ENCODE data around the gene BLVRB.
A peak's percentile ranks its signal among the peaks of the same experiment; 100 is the strongest.
"Not testable (repeated sequence)": the region's sequence is repeated elsewhere in the genome, so short reads cannot be mapped to it uniquely, and the experiment has no call there.

Gene BLVRB

DNA sequence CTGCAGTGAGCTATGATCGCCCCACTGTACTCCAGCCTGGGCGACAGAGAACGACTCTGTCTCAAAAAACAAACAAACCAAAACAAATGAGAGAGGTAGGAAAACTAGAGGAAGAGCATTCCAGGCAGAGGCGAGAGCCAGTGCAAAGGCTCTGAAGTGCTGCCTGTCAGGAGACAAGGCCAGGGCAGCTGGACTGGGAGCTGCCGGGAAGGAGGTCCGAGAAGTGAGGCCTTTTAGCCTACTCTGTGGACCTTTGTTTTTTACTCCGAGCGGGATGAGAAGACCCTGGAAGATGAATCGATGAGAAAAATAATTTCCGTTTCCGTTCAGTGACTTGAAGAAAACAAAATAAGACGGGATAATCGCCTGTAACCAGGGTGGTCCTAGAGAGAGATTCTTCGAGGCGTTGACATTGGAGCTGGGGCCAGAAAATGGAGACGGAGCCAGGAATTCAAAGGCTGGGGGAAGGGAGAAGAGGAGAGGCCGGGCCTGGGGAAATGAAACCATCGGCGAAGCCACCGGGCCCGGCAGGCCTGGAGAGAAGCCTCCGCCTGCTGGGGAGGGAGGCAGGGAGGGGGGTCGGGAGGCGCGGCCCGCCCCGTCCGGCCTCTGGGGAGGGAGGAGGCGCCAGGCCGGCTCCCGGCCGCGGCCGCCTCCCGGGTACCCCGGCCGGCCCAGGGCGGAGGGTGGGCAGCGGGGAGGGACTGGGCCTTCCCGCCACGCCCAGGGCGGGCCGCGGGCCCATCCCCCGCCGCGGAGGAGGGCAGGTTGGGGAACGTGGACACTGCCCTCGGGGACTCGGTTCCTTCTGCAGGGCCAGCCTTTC, 31.9 kb downstream of the BLVRB start:
- TF ChIP-seq, protein P1, sequence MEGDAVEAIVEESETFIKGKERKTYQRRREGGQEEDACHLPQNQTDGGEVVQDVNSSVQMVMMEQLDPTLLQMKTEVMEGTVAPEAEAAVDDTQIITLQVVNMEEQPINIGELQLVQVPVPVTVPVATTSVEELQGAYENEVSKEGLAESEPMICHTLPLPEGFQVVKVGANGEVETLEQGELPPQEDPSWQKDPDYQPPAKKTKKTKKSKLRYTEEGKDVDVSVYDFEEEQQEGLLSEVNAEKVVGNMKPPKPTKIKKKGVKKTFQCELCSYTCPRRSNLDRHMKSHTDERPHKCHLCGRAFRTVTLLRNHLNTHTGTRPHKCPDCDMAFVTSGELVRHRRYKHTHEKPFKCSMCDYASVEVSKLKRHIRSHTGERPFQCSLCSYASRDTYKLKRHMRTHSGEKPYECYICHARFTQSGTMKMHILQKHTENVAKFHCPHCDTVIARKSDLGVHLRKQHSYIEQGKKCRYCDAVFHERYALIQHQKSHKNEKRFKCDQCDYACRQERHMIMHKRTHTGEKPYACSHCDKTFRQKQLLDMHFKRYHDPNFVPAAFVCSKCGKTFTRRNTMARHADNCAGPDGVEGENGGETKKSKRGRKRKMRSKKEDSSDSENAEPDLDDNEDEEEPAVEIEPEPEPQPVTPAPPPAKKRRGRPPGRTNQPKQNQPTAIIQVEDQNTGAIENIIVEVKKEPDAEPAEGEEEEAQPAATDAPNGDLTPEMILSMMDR (IDR thresholded peaks at IDR 0.05; ENCODE audit: low read depth, low read length), result no peak
- H3K4me3 ChIP-seq (ENCODE audit: low read depth, low read length), result peak overlapping the region; percentile 29
- in situ Hi-C loops (cut with HindIII; ENCODE audit: low sequenced_read_pairs), result no loop called here
- DNase-seq (ENCODE audit: low read depth, low spot score), result peak; percentile 92

DNA sequence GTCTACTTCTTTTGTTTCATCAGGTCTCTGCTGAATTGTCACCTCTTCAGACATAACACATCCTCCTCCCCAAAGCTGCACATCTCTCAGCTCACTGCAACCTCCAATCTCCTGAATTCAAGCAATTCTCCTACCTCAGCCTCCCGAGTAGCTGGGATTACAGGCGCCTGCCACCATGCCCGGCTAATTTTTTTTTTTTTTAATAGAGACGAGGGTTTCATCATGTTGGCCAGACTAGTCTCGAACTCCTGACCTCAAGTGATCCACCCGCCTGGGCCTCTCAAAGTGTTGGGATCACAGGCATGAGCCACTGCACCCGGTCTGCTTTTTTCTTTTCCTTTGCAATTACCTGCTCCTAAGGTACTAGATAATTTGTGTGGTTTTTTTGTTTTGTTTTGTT, 32.8 kb downstream of the BLVRB start:
- H3K4me3 ChIP-seq (ENCODE audit: low read depth, low read length); in situ Hi-C loops (cut with HindIII; ENCODE audit: low sequenced_read_pairs); DNase-seq (ENCODE audit: low read depth, low spot score): not testable (repeated sequence)

DNA sequence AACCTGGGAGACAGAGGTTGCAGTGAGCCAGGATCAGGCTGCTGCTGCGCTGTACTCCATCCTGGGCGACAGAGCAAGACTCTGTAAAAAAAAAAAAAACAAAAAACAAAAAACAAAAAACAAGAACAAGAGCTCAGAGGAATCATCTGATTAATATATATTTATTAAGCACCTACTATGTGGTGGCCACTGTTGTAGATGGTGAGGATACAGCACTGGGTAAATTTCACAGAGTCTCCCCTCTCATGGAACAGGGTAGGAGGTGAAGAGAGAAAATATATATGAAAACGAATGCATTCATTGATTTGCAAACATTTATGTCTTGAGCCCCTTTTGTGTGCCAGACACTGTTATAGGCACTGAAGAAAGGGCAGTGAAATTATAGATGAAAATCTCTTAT, 33.8 kb downstream of the BLVRB start:
- in situ Hi-C loops (cut with HindIII; ENCODE audit: low sequenced_read_pairs), result no loop called here
- DNase-seq (ENCODE audit: low read depth, low spot score), result no peak
- H3K4me3 ChIP-seq (ENCODE audit: low read depth, low read length), result no peak overlapping the region
- TF ChIP-seq, protein P1 (IDR thresholded peaks at IDR 0.05; ENCODE audit: low read depth, low read length), result no peak

DNA sequence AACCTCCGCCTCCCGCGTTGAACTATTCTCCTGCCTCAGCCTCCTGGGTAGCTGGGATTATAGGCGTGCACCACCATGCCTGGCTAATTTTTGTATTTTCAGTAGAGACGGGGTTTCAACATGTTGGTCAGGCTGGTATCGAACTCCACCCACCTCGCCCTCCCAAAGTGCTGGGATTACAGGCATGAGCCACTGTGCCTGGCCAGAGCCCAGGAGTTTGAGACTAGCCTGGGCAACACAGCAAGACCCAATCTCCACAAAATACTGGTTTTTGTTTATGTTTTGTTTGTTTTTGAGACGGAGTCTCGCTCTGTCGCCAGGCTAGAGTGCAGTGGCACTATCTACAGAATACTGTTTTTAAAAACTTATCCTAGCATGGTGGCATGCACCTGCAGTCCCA, 35.3 kb downstream of the BLVRB start:
- in situ Hi-C loops (cut with HindIII; ENCODE audit: low sequenced_read_pairs); H3K4me3 ChIP-seq (ENCODE audit: low read depth, low read length); DNase-seq (ENCODE audit: low read depth, low spot score): not testable (repeated sequence)

DNA sequence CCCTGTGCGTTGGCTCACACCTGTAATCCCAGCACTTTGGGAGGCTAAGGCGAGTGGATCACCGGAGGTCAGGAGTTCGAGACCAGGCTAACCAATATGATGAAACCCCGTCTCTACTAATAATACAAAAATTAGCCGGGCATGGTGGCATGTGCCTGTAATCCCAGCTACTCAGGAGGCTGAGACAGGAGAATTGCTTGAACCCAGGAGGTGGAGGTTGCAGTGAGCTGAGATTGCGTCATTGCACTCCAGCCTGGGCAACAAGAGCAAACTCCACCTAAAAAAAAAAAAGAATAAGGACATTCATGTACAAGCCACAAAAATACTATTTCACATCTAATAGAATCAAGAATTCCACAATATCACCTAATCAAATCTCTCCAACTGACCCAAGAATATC, 37.3 kb downstream of the BLVRB start:
- DNase-seq (ENCODE audit: low read depth, low spot score); in situ Hi-C loops (cut with HindIII; ENCODE audit: low sequenced_read_pairs); H3K4me3 ChIP-seq (ENCODE audit: low read depth, low read length): not testable (repeated sequence)

DNA sequence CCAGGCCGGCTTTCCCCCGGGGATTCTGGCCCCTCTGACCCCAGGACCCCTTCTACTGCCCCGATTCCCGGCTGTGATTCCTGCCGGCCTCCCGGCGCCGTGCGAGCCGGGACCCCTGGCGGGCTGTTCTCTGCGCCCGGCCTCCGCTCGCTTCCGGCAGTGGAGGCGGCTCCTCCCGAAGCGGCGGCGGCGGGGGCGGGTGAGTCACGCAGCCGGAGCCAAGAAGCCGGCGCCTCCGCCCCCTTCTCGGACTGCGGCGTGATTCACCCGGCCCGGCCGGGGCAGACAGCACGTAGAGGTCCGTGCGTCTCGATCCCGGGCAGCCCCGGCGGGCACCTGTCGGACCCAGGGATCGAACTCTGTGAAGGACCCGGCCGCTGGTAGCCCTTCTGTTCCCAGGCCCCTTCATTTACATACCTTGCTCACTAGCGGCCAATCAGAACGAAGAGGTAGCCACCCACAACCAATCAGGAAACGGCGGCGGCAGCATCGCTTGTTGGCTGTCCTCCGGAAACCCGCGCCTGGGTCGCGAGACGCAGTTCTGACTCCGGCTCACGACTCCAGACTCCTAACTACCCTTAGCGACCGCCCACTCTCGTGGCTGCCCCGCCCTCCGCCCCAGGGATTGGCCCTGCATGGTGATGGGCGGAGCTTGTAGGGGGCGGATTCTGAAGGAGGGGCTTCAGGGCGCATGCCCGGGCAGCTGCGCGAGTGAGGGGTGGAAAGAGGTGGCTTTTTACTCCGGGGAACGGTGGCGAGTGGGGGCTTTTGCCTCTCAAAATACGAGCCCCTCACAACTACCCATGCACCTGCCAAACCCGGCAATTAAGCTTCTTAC, 39.9 kb downstream of the BLVRB start, which contains the start of gene SERTAD1:
Gene SERTAD1 (minus strand): TSS at position 543 of the 838 bp plus-strand sequence. CDS start 2,446 bp downstream, outside the sequence.
- peak within 1 kb of the TSS; percentile 71 for H3K4me3 ChIP-seq (ENCODE audit: low read depth, low read length)

DNA sequence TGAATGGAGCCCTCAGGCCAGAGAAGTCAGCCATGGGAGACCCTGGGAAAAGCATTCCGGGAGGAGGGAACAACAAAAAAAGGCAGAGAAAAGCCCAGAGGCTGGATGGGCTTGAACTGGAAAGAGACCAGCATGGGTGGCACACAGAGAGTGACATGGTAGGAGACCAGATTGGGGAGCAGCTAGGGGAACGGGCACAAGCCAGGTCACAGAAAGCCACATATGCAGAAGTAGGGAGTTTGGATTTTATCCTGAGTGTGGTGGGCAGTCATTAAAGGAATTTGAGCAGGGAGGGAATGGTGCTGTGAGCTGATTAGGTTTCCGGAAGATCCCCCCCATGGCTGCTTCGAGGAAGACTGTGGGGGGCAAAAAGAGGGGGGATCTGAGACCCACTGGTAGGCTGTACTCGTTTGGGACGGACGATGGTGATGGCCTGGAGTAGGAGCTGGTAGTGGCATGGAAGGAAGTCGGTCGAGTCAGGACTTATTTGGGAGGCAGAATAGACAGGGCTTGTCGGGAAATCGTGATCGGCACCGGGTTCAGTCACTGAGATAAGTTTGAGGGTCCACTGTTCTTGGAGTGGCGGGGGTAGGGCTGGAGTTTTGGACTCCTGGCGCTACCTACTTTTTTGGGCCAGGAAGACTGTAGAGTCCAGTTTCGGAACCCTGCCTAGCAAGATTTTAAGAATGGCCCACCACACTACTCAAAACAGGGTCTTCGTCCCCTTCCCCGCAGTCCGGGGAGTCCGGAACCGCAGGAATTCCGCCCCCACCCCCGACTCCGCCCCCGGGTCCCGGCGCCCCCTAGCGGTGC, 40.7 kb downstream of the BLVRB start:
- in situ Hi-C loops (cut with HindIII; ENCODE audit: low sequenced_read_pairs), result no loop called here
- peak overlapping the region; percentile 71 for H3K4me3 ChIP-seq (ENCODE audit: low read depth, low read length)
- TF ChIP-seq, protein P1 (IDR thresholded peaks at IDR 0.05; ENCODE audit: low read depth, low read length), result no peak
- DNase-seq (ENCODE audit: low read depth, low spot score), result peak; percentile 24

More for the DNA sequence above, 39.9 kb downstream of the BLVRB start, which contains the start of gene SERTAD1:
- TF ChIP-seq, protein P1 (IDR thresholded peaks at IDR 0.05; ENCODE audit: low read depth, low read length), result peak; percentile 73
- in situ Hi-C loops (cut with HindIII; ENCODE audit: low sequenced_read_pairs), result no loop called here
- DNase-seq (ENCODE audit: low read depth, low spot score), result peak; percentile 100

Measured in astrocyte of the spinal cord (primary cell).